SU-DHL-6 (cell line): ENCODE data around the gene PIGH.
"Not testable (repeated sequence)": the region's sequence is repeated elsewhere in the genome, so short reads cannot be mapped to it uniquely, and the experiment has no call there.

Experiments used
- H2AFZ ChIP-seq: fragments of 200-600 bp; sonication (generic); 2 replicates; pipeline ENCODE4 v1.6.1; 2014; ENCODE audit warnings: low read depth, mild to moderate bottlenecking, moderate library complexity, mixed read lengths, antibody characterized with exemption, low read length; ENCODE audit not compliant: severe bottlenecking
- H3F3A ChIP-seq: fragments of 200-600 bp; shearing (Covaris generic); 2 replicates; pipeline ENCODE4 v1.6.0; 2016; ENCODE audit warnings: antibody characterized with exemption, mild to moderate bottlenecking; ENCODE audit not compliant: insufficient read depth
- H3K27ac ChIP-seq: fragments of 200-600 bp; sonication (generic); 2 replicates; pipeline ENCODE4 v1.5.1; 2016; ENCODE audit warnings: low read depth, mild to moderate bottlenecking, low read length, moderate library complexity, mixed read lengths
- H3K27me3 ChIP-seq: fragments of 200-600 bp; sonication (generic), shearing (Covaris generic); 2 replicates; pipeline ENCODE4 v1.6.0; 2014; ENCODE audit warnings: mild to moderate bottlenecking, low read length
- H3K36me3 ChIP-seq: fragments of 200-600 bp; sonication (generic); 2 replicates; pipeline ENCODE4 v1.6.1; 2014; ENCODE audit warnings: mild to moderate bottlenecking, low read length, mixed read lengths
- H3K4me2 ChIP-seq: fragments of 300-600, 200-600 bp; shearing (Covaris generic), sonication (generic); 2 replicates; pipeline ENCODE4 v1.6.0; 2014; ENCODE audit warnings: low read length, low read depth, mild to moderate bottlenecking; ENCODE audit not compliant: poor library complexity, severe bottlenecking
- H3K4me3 ChIP-seq: fragments of 200-600 bp; sonication (generic); 2 replicates; pipeline ENCODE4 v1.5.1; 2014; ENCODE audit warnings: antibody characterized with exemption, low read length, mild to moderate bottlenecking, mixed read lengths; ENCODE audit not compliant: insufficient read depth, poor library complexity, severe bottlenecking
- H3K79me2 ChIP-seq: fragments of 200-600 bp; sonication (generic); 2 replicates; pipeline ENCODE4 v1.6.1; 2014; ENCODE audit warnings: mild to moderate bottlenecking, low read length, moderate library complexity; ENCODE audit not compliant: insufficient read depth
- H3K9ac ChIP-seq: fragments of 200-600 bp; sonication (generic); 2 replicates; pipeline ENCODE4 v1.7.0; 2014; ENCODE audit warnings: mild to moderate bottlenecking, low read length
- H3K9me2 ChIP-seq: fragments of 200-600 bp; sonication (generic); replicated peaks from 2 replicates; pipeline ENCODE4 v1.6.1; 2014; ENCODE audit warnings: low read length; ENCODE audit not compliant: insufficient read depth
- H3K9me3 ChIP-seq: fragments of 200-600 bp; sonication (generic); 2 replicates; pipeline ENCODE4 v1.6.1; 2014; ENCODE audit warnings: low read length, mixed read lengths; ENCODE audit not compliant: insufficient read depth
- H4K20me1 ChIP-seq: fragments of 200-600 bp; sonication (generic); 2 replicates; pipeline ENCODE4 v1.6.1; 2014; ENCODE audit warnings: low read depth, mild to moderate bottlenecking, antibody characterized with exemption, low read length, moderate library complexity, mixed read lengths
- CTCF ChIP-seq: fragments of 200-600 bp; sonication (generic); IDR thresholded peaks from one replicate; pipeline ENCODE4 v1.5.1; 2017; ENCODE audit warnings: antibody characterized with exemption, mild to moderate bottlenecking, low read length, moderate library complexity; ENCODE audit not compliant: insufficient read depth, poor library complexity, severe bottlenecking
- EZH2phosphoT487 ChIP-seq: fragments of 200-600 bp; sonication (generic), shearing (Covaris generic); conservative IDR thresholded peaks from 2 replicates; pipeline ENCODE4 v1.6.1; 2018; ENCODE audit warnings: mild to moderate bottlenecking, antibody characterized with exemption, low read length, moderate library complexity, mixed read lengths

Gene PIGH

DNA sequence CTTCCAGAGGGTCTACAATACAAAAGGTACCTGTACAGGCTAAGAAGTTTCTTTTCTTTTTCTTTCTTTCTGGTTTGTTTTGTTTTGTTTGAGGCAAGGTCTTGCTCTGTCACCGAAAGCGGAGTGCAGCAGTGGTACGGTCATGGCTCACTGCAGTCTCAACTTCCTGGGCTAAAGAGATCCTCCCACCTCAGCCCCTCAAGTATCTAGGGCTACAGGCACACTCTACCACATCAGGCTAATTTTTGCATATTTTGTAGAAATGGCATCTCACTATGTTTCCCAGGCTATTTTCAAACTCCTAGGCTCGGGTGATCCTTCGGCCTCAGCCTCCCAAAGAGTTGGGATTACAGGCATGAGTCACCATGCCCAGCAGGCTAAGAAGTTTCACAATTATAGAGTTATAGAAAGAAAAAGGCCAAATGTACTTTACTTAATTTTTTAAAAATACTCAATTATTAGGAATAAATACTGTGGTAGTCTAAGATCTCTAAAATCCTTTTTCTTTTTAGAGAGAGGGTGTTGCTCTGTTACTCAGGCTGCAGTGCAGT, 3.0 kb upstream of the PIGH start:
- Histone ChIP-seq H3K27ac (peak overlapping the region; percentile 33; the same call in 1 of the 2 replicates), H3K36me3 (no peaks in the 10 kb centered on the region), H3K27me3 (no peaks in the 10 kb centered on the region), H3K4me3 (peak overlapping the region; percentile 36), H3K4me2 (peak overlapping the region; percentile 88), H3K9me2 (no peaks in the 10 kb centered on the region), H3K9me3 (no peaks in the 10 kb centered on the region), H4K20me1 (no peaks in the 10 kb centered on the region), H2AFZ (no peak overlapping the region), H3F3A (no peaks in the 10 kb centered on the region), H3K9ac (no peak overlapping the region; the same call in 1 of the 2 replicates), H3K79me2 (peaks cover 18% of the 10 kb centered on the region)
- TF ChIP-seq EZH2phosphoT487 (no peak), CTCF (no peak)

GRCh38 chr14:67602076-67602475, 2.0 kb upstream of the PIGH start:
- Histone ChIP-seq H3K79me2 (peaks cover 28% of the 10 kb centered on the region), H3K9ac (no peak overlapping the region), H3K36me3 (no peaks in the 10 kb centered on the region), H3K4me3 (peak overlapping the region; percentile 36), H3K9me2 (no peaks in the 10 kb centered on the region), H3K4me2 (peak overlapping the region; percentile 88), H3K9me3 (no peaks in the 10 kb centered on the region), H3K27ac (no peak overlapping the region), H2AFZ (no peak overlapping the region), H3K27me3 (no peaks in the 10 kb centered on the region), H4K20me1 (no peaks in the 10 kb centered on the region), H3F3A (no peaks in the 10 kb centered on the region)
- TF ChIP-seq EZH2phosphoT487 = no peak
- no peak for TF ChIP-seq CTCF

GRCh38 chr14:67600562-67600974, 500 bp upstream of the PIGH start:
- not testable (repeated sequence) for H3K27ac ChIP-seq
- H3K9ac ChIP-seq = peak overlapping the region; percentile 88; the same call in 1 of the 2 replicates

DNA sequence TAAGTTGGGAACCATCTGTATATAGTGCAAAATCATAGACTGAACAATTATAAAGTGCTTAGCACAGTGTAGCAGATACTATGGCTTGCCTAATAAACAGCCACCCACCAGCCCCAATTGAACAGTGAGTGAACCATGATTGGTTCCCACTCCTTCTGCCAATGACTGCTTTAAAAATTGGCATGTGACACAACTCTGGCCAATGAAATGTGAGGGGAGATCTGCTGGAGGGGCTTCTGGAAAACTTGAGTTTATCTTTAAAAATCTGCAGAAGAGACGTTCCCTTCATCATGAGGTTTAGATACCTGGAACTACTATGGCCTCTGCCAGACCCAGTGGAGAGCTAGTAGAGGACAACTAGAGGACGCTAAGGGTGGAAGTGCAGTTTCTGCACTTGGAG, 4.7 kb downstream of the PIGH start:
- Histone ChIP-seq H3K9me2 (no peaks in the 10 kb centered on the region), H4K20me1 (no peaks in the 10 kb centered on the region), H3K4me2 (no peak overlapping the region), H3F3A (no peaks in the 10 kb centered on the region; the same call in 1 of the 2 replicates), H3K27ac (no peak overlapping the region), H3K4me3 (no peak overlapping the region), H3K27me3 (no peaks in the 10 kb centered on the region), H3K36me3 (peaks cover 12% of the 10 kb centered on the region; the same call in 1 of the 2 replicates), H3K9ac (no peak overlapping the region), H3K79me2 (peaks cover 41% of the 10 kb centered on the region), H3K9me3 (no peaks in the 10 kb centered on the region), H2AFZ (no peak overlapping the region)
- no peak for TF ChIP-seq CTCF
- no peak for TF ChIP-seq EZH2phosphoT487

More at GRCh38 chr14:67600562-67600974, 500 bp upstream of the PIGH start:
- not testable (repeated sequence) for H3F3A ChIP-seq, H3K9me3 ChIP-seq, H3K9me2 ChIP-seq, H3K36me3 ChIP-seq, H3K27me3 ChIP-seq, H4K20me1 ChIP-seq
- Histone ChIP-seq H3K79me2 (peaks cover 36% of the 10 kb centered on the region), H2AFZ (peak overlapping the region; percentile 49), H3K4me2 (peak overlapping the region; percentile 71), H3K4me3 (peak overlapping the region; percentile 51)

- H3K4me2 ChIP-seq, H3K27me3 ChIP-seq, H3K9me2 ChIP-seq, H3K27ac ChIP-seq, H3K4me3 ChIP-seq, H3K9ac ChIP-seq, H3K9me3 ChIP-seq, H4K20me1 ChIP-seq, H3F3A ChIP-seq, H2AFZ ChIP-seq: not testable (repeated sequence)
- Histone ChIP-seq H3K79me2 (peaks cover 28% of the 10 kb centered on the region), H3K36me3 (peaks cover 15% of the 10 kb centered on the region; the same call in 1 of the 2 replicates)
Measured at GRCh38 chr14:67593650-67594049, 6.4 kb downstream of the PIGH start.
